ENCODE data around the gene SKAP2.

SKAP2 gene

GRCh38 chr7:26658389-26659084, 205.9 kb downstream of the SKAP2 start:
- peak; percentile 39 for DNase-seq
- no peak for TF ChIP-seq CTCF (IDR thresholded peaks at IDR 0.05; ENCODE audit: low read depth, low read length)
- Histone ChIP-seq H3K9me3 (ENCODE audit: severe bottlenecking) (no peaks in the 10 kb centered on the region), H3K4me3 (ENCODE audit: low read depth, low read length) (peak overlapping the region; percentile 45), H3K27me3 (ENCODE audit: insufficient read depth, low read depth, severe bottlenecking) (no peaks in the 10 kb centered on the region), H3K36me3 (no peaks in the 10 kb centered on the region), H3K27ac (peak overlapping the region; percentile 80)

- peak overlapping the region; percentile 45 for H3K4me3 ChIP-seq (ENCODE audit: low read depth, low read length)
- H3K36me3 ChIP-seq = no peaks in the 10 kb centered on the region
- no peak for TF ChIP-seq CTCF (IDR thresholded peaks at IDR 0.05; ENCODE audit: low read depth, low read length)
- no peaks in the 10 kb centered on the region for H3K27me3 ChIP-seq (ENCODE audit: insufficient read depth, low read depth, severe bottlenecking)
- H3K9me3 ChIP-seq (ENCODE audit: severe bottlenecking) = no peaks in the 10 kb centered on the region
- peak; percentile 59 for DNase-seq
- peak overlapping the region; percentile 80 for H3K27ac ChIP-seq
Observed at GRCh38 chr7:26657686-26658388, 206.6 kb downstream of the SKAP2 start.

- DNase-seq = peak; percentile 29
- no peaks in the 10 kb centered on the region for H3K36me3 ChIP-seq
- peak; percentile 30; the same call in 1 of the 2 replicates for TF ChIP-seq CTCF (IDR thresholded peaks at IDR 0.05; ENCODE audit: low read depth, low read length)
- H3K27ac ChIP-seq = peak overlapping the region; percentile 80
- H3K9me3 ChIP-seq (ENCODE audit: severe bottlenecking) = no peaks in the 10 kb centered on the region
- no peak overlapping the region for H3K4me3 ChIP-seq (ENCODE audit: low read depth, low read length)
- H3K27me3 ChIP-seq (ENCODE audit: insufficient read depth, low read depth, severe bottlenecking) = no peaks in the 10 kb centered on the region
Observed at GRCh38 chr7:26657206-26657641, 207.2 kb downstream of the SKAP2 start.

- Histone ChIP-seq H3K9me3 (ENCODE audit: severe bottlenecking) (no peaks in the 10 kb centered on the region), H3K4me3 (ENCODE audit: low read depth, low read length) (no peak overlapping the region), H3K27me3 (ENCODE audit: insufficient read depth, low read depth, severe bottlenecking) (no peaks in the 10 kb centered on the region), H3K27ac (peak overlapping the region; percentile 80; the same call in 1 of the 2 replicates), H3K36me3 (no peaks in the 10 kb centered on the region)
- no peak for TF ChIP-seq CTCF (IDR thresholded peaks at IDR 0.05; ENCODE audit: low read depth, low read length)
- no peak for DNase-seq
Observed at GRCh38 chr7:26656735-26657134, 207.7 kb downstream of the SKAP2 start.

- Histone ChIP-seq H3K27ac (no peak overlapping the region), H3K9me3 (ENCODE audit: severe bottlenecking) (no peaks in the 10 kb centered on the region), H3K4me3 (ENCODE audit: low read depth, low read length) (no peak overlapping the region), H3K36me3 (no peaks in the 10 kb centered on the region), H3K27me3 (ENCODE audit: insufficient read depth, low read depth, severe bottlenecking) (no peaks in the 10 kb centered on the region)
- no peak for DNase-seq
- TF ChIP-seq CTCF (IDR thresholded peaks at IDR 0.05; ENCODE audit: low read depth, low read length) = no peak
Observed at GRCh38 chr7:26655781-26656180, 208.6 kb downstream of the SKAP2 start.

All from WERI-Rb-1 (cell line).